ENCODE measurements around the gene CA9.

Gene CA9

GRCh38 chr9:35653611-35654010 lies 20.1 kb upstream of the CA9 start:
- H3K4me1 ChIP-seq (ENCODE audit: control insufficient read depth in 1 of 2, insufficient read depth in 2 of 2, low read length in 2 of 2): peaks cover 0 to under 1% of the 10 kb centered on the region in 2 donors
- no peak overlapping the region for H3K4me3 ChIP-seq (ENCODE audit: low read depth in 1 of 2, low read length in 2 of 2)
- H3K36me3 ChIP-seq (ENCODE audit: control insufficient read depth in 1 of 2, insufficient read depth in 2 of 2, low read length in 2 of 2): peaks cover 0 to 4% of the 10 kb centered on the region in 2 donors
- no peaks in the 10 kb centered on the region for H3K27me3 ChIP-seq (ENCODE audit: low read depth, low read length)
- no peak overlapping the region for H3K27ac ChIP-seq (ENCODE audit: low read length)
- no peaks in the 10 kb centered on the region for H3K9me3 ChIP-seq (ENCODE audit: control insufficient read depth in 1 of 2, low read length in 2 of 2)

GRCh38 chr9:35656348-35656747 lies 17.4 kb upstream of the CA9 start:
- Histone ChIP-seq H3K36me3 (ENCODE audit: control insufficient read depth in 1 of 2, insufficient read depth in 2 of 2, low read length in 2 of 2) (peaks cover 8 to 14% of the 10 kb centered on the region in 2 donors), H3K4me1 (ENCODE audit: control insufficient read depth in 1 of 2, insufficient read depth in 2 of 2, low read length in 2 of 2) (peaks cover 0 to 18% of the 10 kb centered on the region in 2 donors), H3K9me3 (ENCODE audit: control insufficient read depth in 1 of 2, low read length in 2 of 2) (no peaks in the 10 kb centered on the region), H3K4me3 (ENCODE audit: low read depth in 1 of 2, low read length in 2 of 2) (no peak overlapping the region), H3K27ac (ENCODE audit: low read length) (no peak overlapping the region), H3K27me3 (ENCODE audit: low read depth, low read length) (no peaks in the 10 kb centered on the region)

- Histone ChIP-seq H3K4me1 (ENCODE audit: control insufficient read depth in 1 of 2, insufficient read depth in 2 of 2, low read length in 2 of 2) (peaks cover 0 to 18% of the 10 kb centered on the region in 2 donors), H3K27me3 (ENCODE audit: low read depth, low read length) (no peaks in the 10 kb centered on the region), H3K4me3 (ENCODE audit: low read depth in 1 of 2, low read length in 2 of 2) (peak overlapping the region; percentile 50 to 88)
Measured at GRCh38 chr9:35656831-35657545, 16.7 kb upstream of the CA9 start.

DNA sequence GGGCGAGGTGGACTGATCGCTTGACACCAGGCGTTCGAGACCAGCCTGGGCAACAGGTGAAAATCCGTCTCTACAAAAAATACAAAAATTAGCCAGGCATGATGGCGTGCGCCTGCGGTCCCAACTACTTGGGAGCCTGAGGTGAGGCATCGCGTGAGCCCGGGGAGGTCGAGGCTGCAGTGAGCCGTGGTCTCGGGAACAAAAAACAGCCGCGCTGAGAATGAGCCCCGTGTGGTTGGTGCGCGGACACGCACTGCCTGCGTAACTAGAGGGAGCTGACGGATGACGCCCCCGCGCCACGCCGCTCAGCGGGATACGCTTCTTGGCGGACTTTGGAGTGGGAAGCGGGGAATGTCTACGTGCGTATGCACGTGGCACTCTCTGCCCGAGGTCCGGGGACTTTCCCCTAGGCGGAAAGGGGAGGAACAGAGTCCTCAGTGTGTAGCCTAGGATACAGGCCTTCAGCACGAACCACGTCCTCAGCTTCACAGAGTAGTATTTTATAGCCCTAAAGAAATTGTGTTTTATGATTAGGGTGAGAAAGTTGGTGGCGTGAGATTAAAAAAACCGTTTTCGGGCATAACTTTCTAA lies 16.1 kb upstream of the CA9 start, which contains the start of gene RMRP:
Gene RMRP, minus strand, starts transcription at position 474 of the 591 bp plus-strand sequence.
- Histone ChIP-seq H3K4me1 (ENCODE audit: control insufficient read depth in 1 of 2, insufficient read depth in 2 of 2, low read length in 2 of 2) (peaks cover 0 to 23% of the 10 kb centered on the region in 2 donors), H3K9me3 (ENCODE audit: control insufficient read depth in 1 of 2, low read length in 2 of 2) (no peaks in the 10 kb centered on the region), H3K36me3 (ENCODE audit: control insufficient read depth in 1 of 2, insufficient read depth in 2 of 2, low read length in 2 of 2) (peaks cover 8 to 14% of the 10 kb centered on the region in 2 donors), H3K27me3 (ENCODE audit: low read depth, low read length) (no peaks in the 10 kb centered on the region), H3K27ac (ENCODE audit: low read length) (peak within 1 kb of the TSS; percentile 99), H3K4me3 (ENCODE audit: low read depth in 1 of 2, low read length in 2 of 2) (peak within 1 kb of the TSS; percentile 79 to 88)

More at GRCh38 chr9:35656831-35657545, 16.7 kb upstream of the CA9 start:
- H3K9me3 ChIP-seq (ENCODE audit: control insufficient read depth in 1 of 2, low read length in 2 of 2): no peaks in the 10 kb centered on the region
- peak overlapping the region; percentile 99 for H3K27ac ChIP-seq (ENCODE audit: low read length)
- H3K36me3 ChIP-seq (ENCODE audit: control insufficient read depth in 1 of 2, insufficient read depth in 2 of 2, low read length in 2 of 2): peaks cover 8 to 14% of the 10 kb centered on the region in 2 donors

GRCh38 chr9:35658137-35658967 lies 15.4 kb upstream of the CA9 start, which contains the start of gene CCDC107:
CCDC107 (plus strand) TSS chr9:35658292; CDS start chr9:35658380, 88 bp downstream.
- Histone ChIP-seq H3K27me3 (ENCODE audit: low read depth, low read length) (no peaks in the 10 kb centered on the region), H3K27ac (ENCODE audit: low read length) (peak within 1 kb of the TSS; percentile 99), H3K9me3 (ENCODE audit: control insufficient read depth in 1 of 2, low read length in 2 of 2) (no peaks in the 10 kb centered on the region), H3K36me3 (ENCODE audit: control insufficient read depth in 1 of 2, insufficient read depth in 2 of 2, low read length in 2 of 2) (peaks cover 8 to 14% of the 10 kb centered on the region in 2 donors), H3K4me3 (ENCODE audit: low read depth in 1 of 2, low read length in 2 of 2) (peak within 1 kb of the TSS; percentile 79 to 88), H3K4me1 (ENCODE audit: control insufficient read depth in 1 of 2, insufficient read depth in 2 of 2, low read length in 2 of 2) (peaks cover 0 to 24% of the 10 kb centered on the region in 2 donors)

GRCh38 chr9:35658968-35659220 lies 14.8 kb upstream of the CA9 start:
- peak overlapping the region; percentile 79 to 88 for H3K4me3 ChIP-seq (ENCODE audit: low read depth in 1 of 2, low read length in 2 of 2)
- H3K27me3 ChIP-seq (ENCODE audit: low read depth, low read length): no peaks in the 10 kb centered on the region
- peaks cover 8 to 14% of the 10 kb centered on the region in 2 donors for H3K36me3 ChIP-seq (ENCODE audit: control insufficient read depth in 1 of 2, insufficient read depth in 2 of 2, low read length in 2 of 2)
- H3K4me1 ChIP-seq (ENCODE audit: control insufficient read depth in 1 of 2, insufficient read depth in 2 of 2, low read length in 2 of 2): peaks cover 0 to 24% of the 10 kb centered on the region in 2 donors
- no peaks in the 10 kb centered on the region for H3K9me3 ChIP-seq (ENCODE audit: control insufficient read depth in 1 of 2, low read length in 2 of 2)
- peak overlapping the region; percentile 99 for H3K27ac ChIP-seq (ENCODE audit: low read length)

DNA sequence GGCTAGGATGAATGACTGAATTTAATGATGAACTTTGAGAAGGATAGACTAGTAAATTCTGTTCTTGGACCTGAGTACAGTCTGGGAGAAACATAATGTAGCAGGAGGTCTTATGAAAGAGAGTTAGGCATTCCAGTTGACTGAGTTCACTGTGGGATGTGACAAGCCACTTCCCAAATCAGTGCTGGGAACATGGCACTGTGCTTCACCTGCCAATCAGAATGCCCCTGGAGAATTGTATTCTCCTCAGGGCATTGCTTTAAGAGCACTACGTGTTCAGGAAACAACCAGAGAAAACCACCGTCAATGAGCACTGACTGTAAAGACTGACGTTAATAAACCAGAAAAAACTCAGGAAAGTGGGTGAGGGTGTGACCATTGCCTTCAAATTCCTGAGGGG lies 14.4 kb upstream of the CA9 start:
- peak overlapping the region; percentile 99 for H3K27ac ChIP-seq (ENCODE audit: low read length)
- peaks cover 2 to 24% of the 10 kb centered on the region in 2 donors for H3K4me1 ChIP-seq (ENCODE audit: control insufficient read depth in 1 of 2, insufficient read depth in 2 of 2, low read length in 2 of 2)
- H3K9me3 ChIP-seq (ENCODE audit: control insufficient read depth in 1 of 2, low read length in 2 of 2): no peaks in the 10 kb centered on the region
- H3K27me3 ChIP-seq (ENCODE audit: low read depth, low read length): no peaks in the 10 kb centered on the region
- H3K36me3 ChIP-seq (ENCODE audit: control insufficient read depth in 1 of 2, insufficient read depth in 2 of 2, low read length in 2 of 2): peaks cover 8 to 14% of the 10 kb centered on the region in 2 donors
- peak overlapping the region; percentile 79 to 88 for H3K4me3 ChIP-seq (ENCODE audit: low read depth in 1 of 2, low read length in 2 of 2)

GRCh38 chr9:35660966-35661415 lies 12.7 kb upstream of the CA9 start:
- Histone ChIP-seq H3K4me3 (ENCODE audit: low read depth in 1 of 2, low read length in 2 of 2) (peak overlapping the region in 1 of 2 donors; percentile 88), H3K27me3 (ENCODE audit: low read depth, low read length) (no peaks in the 10 kb centered on the region)

GRCh38 chr9:35661756-35662350 lies 11.9 kb upstream of the CA9 start:
- no peaks in the 10 kb centered on the region for H3K27me3 ChIP-seq (ENCODE audit: low read depth, low read length)
- H3K36me3 ChIP-seq (ENCODE audit: control insufficient read depth in 1 of 2, insufficient read depth in 2 of 2, low read length in 2 of 2): peaks cover 8 to 14% of the 10 kb centered on the region in 2 donors
- peaks cover 5 to 31% of the 10 kb centered on the region in 2 donors for H3K4me1 ChIP-seq (ENCODE audit: control insufficient read depth in 1 of 2, insufficient read depth in 2 of 2, low read length in 2 of 2)
- H3K9me3 ChIP-seq (ENCODE audit: control insufficient read depth in 1 of 2, low read length in 2 of 2): no peaks in the 10 kb centered on the region
- no peak overlapping the region for H3K4me3 ChIP-seq (ENCODE audit: low read depth in 1 of 2, low read length in 2 of 2)
- peak overlapping the region; percentile 99 for H3K27ac ChIP-seq (ENCODE audit: low read length)

More at GRCh38 chr9:35660966-35661415, 12.7 kb upstream of the CA9 start:
- Histone ChIP-seq H3K27ac (ENCODE audit: low read length) (peak overlapping the region; percentile 99), H3K36me3 (ENCODE audit: control insufficient read depth in 1 of 2, insufficient read depth in 2 of 2, low read length in 2 of 2) (peaks cover 8 to 14% of the 10 kb centered on the region in 2 donors), H3K9me3 (ENCODE audit: control insufficient read depth in 1 of 2, low read length in 2 of 2) (no peaks in the 10 kb centered on the region), H3K4me1 (ENCODE audit: control insufficient read depth in 1 of 2, insufficient read depth in 2 of 2, low read length in 2 of 2) (peaks cover 5 to 31% of the 10 kb centered on the region in 2 donors)

DNA sequence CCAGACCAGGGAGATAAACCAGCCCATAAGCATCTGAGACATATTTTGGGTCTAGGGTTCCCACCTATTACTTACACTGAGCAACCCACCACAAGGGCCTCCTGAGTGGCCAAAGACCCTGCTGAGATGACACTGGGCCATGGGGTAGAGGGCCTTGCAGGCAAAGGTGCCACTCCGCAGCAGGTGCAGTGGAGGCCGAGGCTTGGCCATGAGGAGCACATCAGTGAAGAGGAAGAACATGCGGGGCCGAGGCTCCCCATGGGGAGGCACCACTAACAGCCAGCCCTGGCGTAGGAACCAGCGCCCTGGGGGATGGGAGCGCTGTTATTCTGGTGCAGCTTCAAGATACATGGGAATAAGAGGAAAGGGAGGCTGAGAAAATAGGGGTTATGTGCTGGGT lies 11.3 kb upstream of the CA9 start:
- Histone ChIP-seq H3K4me1 (ENCODE audit: control insufficient read depth in 1 of 2, insufficient read depth in 2 of 2, low read length in 2 of 2) (peaks cover 5 to 31% of the 10 kb centered on the region in 2 donors), H3K9me3 (ENCODE audit: control insufficient read depth in 1 of 2, low read length in 2 of 2) (no peaks in the 10 kb centered on the region), H3K27ac (ENCODE audit: low read length) (peak overlapping the region; percentile 99), H3K27me3 (ENCODE audit: low read depth, low read length) (no peaks in the 10 kb centered on the region), H3K4me3 (ENCODE audit: low read depth in 1 of 2, low read length in 2 of 2) (peak overlapping the region in 1 of 2 donors; percentile 12), H3K36me3 (ENCODE audit: control insufficient read depth in 1 of 2, insufficient read depth in 2 of 2, low read length in 2 of 2) (peaks cover 8 to 14% of the 10 kb centered on the region in 2 donors)

Data from muscle layer of duodenum (tissue), 2 donors.